Ovary (tissue), 9 donors: ENCODE data around the gene BACH2. TPM values are rescaled to one million over a fixed set of nuclear protein-coding genes. Genes with fewer than 3 reads are reported as not detected.

Experiments
- DNase-seq, 5 donors: peaks; one replicate each; pipeline ENCODE4 v3.0.0-alpha.2; 2019 to 2020
- H3K27ac ChIP-seq, 2 donors: fragments of 200-600 bp; one replicate each; pipeline versions ENCODE4 v1.5.1 to v1.8.0; 2019 to 2022
- H3K27me3 ChIP-seq: fragments of 200-600 bp; one replicate; pipeline ENCODE4 v1.8.0; 2022
- H3K36me3 ChIP-seq: fragments of 200-600 bp; sonication (generic); one replicate; pipeline ENCODE4 v1.5.1; 2019
- H3K4me1 ChIP-seq: one replicate; pipeline ENCODE4 v1.8.1; 2013; ENCODE audit warnings: mild to moderate bottlenecking, moderate library complexity; ENCODE audit not compliant: insufficient read depth
- H3K4me3 ChIP-seq: fragments of 200-600 bp; sonication (generic); one replicate; pipeline ENCODE4 v1.5.1; 2017
- H3K9me3 ChIP-seq, 2 donors: fragments of 200-600 bp in 1 of 2; sonication (generic) in 1 of 2; one replicate each; pipeline versions ENCODE4 v1.5.1 to v1.8.1; 2013 to 2019; ENCODE audit warnings: mild to moderate bottlenecking in 1 of 2, moderate library complexity in 1 of 2
- EP300 ChIP-seq: sonication (generic); formaldehyde crosslinking; IDR thresholded peaks from one replicate; pipeline ENCODE4 v1.6.1; 2017; ENCODE audit warnings: antibody characterized with exemption
- POLR2A ChIP-seq: fragments of 450-650 bp; IDR thresholded peaks from one replicate; pipeline ENCODE4 v1.6.1; 2017; ENCODE audit warnings: antibody characterized with exemption, mild to moderate bottlenecking, moderate library complexity
- WGBS, 3 donors: extraction: QIAGEN DNeasy Blood & Tissue Kit in 1 of 3; methylation state at CpG; one replicate each; pipeline versions ENCODE4 v1.1.5 to v1.1.7; 2013 to 2017; 5-methylcytosine and 5-hydroxymethylcytosine counted together
- intact Hi-C, 4 donors: fragments of 100-400 bp; cut with DNase I; formaldehyde crosslinking; loops; one replicate each; pipeline versions ENCODE4 v1.11.0 to v1.15.1; 2022 to 2023
- polyA plus RNA-seq, 2 donors: library from polyadenylated mRNA; stranded (reverse); fragments of 200-250 nt in 1 of 2; fragments of 350-450 nt in 1 of 2; fragmentation: Illumina TruSeq in 1 of 2; extraction: RNeasy Lipid Tissue Mini Kit (QIAGEN cat#74804) in 1 of 2; gene quantifications; one replicate each; pipeline ENCODE4 v1.2.3, GENCODE V29; 2013 to 2014
- total RNA-seq, 7 donors: library from RNA; depleted of rRNA in 2 of 7; stranded (reverse); fragments of >200 nt in 2 of 7; fragmentation: NEBNext Ultra II Directional in 3 of 7; extraction: Animal tissue kit (Norgen Biotek cat#: 25700) in 3 of 7; gene quantifications; one replicate each; pipeline versions ENCODE4 v1.1.0 to v1.2.4, GENCODE V29; 2016 to 2023
- TF ChIP-seq, protein P1 (sequence below), 3 donors: fragments of 450-650 bp in 2 of 3; fragments of 200-600 bp in 1 of 3; IDR thresholded peaks; one replicate each; pipeline versions ENCODE4 v1.5.1 to v1.8.0; 2016 to 2022; ENCODE audit warnings: antibody characterized with exemption in 3 of 3, mild to moderate bottlenecking in 1 of 3
- donor health status: DM: no; HTN: no; CAD: no; lungs with moderate emphysema.
- donor health status: DM: no; HTN: no; CAD: no.
- donor health status: Bipolar disorder and iron deficiency.
- donor health status: DM: yes; HTN: yes; CAD: no.
- donor health status: DM: no; HTN: no; CAD: no.
- donor health status: DM: yes; HTN: yes; CAD: no.

The BACH2 gene
- total and polyA plus RNA-seq, 9 donors = 2.6 to 19.2 (median 10.5) TPM

DNA sequence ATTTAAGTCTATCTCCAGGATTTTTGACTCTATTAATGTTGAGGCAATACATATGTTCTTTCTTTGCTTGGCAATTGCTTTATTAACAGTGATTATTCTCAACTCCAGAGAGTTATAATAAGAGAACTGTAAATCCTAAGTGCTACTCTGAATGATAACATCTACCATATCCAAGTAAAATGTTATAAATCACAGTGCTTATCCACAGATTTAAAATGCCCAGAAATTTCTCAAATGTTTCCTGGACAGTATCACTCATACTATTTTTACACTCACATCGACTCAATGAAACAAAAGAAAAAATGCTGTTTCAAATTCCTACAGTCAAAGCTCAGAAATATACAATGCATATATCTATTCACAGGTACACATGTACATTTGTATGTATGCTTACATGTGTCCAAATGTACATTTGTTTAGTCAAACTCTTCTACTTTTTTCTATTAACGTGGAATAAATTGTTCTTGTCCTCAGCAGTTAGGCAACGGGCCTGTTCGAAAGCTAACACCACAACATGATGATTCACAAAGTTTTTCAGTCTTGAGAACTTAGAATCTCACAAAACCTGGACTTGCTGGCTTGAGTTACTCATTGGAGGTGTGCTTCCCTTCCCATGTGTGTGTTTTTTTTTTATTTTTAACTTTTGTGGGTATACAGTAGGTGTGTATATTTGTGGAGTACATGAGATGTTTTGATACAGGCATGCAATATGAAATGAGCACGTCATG is 209.4 kb downstream of the BACH2 start:
- DNase-seq = no peak
- TF ChIP-seq EP300 (no peak), POLR2A (no peak)
- TF ChIP-seq, protein P1, sequence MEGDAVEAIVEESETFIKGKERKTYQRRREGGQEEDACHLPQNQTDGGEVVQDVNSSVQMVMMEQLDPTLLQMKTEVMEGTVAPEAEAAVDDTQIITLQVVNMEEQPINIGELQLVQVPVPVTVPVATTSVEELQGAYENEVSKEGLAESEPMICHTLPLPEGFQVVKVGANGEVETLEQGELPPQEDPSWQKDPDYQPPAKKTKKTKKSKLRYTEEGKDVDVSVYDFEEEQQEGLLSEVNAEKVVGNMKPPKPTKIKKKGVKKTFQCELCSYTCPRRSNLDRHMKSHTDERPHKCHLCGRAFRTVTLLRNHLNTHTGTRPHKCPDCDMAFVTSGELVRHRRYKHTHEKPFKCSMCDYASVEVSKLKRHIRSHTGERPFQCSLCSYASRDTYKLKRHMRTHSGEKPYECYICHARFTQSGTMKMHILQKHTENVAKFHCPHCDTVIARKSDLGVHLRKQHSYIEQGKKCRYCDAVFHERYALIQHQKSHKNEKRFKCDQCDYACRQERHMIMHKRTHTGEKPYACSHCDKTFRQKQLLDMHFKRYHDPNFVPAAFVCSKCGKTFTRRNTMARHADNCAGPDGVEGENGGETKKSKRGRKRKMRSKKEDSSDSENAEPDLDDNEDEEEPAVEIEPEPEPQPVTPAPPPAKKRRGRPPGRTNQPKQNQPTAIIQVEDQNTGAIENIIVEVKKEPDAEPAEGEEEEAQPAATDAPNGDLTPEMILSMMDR (IDR thresholded peaks at IDR 0.05) = no peak
- Histone ChIP-seq H3K36me3 (no peaks in the 10 kb centered on the region), H3K9me3 (no peaks in the 10 kb centered on the region), H3K27me3 (no peaks in the 10 kb centered on the region), H3K27ac (no peak overlapping the region), H3K4me1 (no peaks in the 10 kb centered on the region), H3K4me3 (no peak overlapping the region)
- WGBS, 3 donors = 78 to 82% (median 82%) methylated on average over 5 of the region's 5 CpGs
- intact Hi-C loops = no loop called here

DNA sequence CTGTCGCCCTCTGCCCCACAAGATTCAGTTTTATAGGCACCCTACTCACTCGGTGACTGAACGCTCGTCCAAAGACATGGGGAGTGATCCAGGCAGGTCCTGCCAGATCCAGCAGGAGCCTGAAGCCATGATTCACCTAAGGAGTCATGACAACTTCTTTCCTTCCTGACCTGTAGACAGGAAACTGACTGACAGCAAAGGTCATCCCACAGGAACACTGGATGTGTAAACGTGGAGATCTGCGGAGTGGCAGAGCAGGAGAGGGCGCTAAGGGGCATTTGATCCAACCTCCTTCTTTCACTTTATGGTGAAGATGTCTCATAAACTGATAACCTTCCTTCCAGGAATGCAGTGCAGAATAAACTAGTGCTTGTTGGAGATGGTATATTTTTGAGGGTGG is 210.1 kb downstream of the BACH2 start:
- Histone ChIP-seq H3K9me3 (no peaks in the 10 kb centered on the region), H3K27ac (no peak overlapping the region), H3K4me1 (no peaks in the 10 kb centered on the region), H3K36me3 (no peaks in the 10 kb centered on the region), H3K4me3 (no peak overlapping the region), H3K27me3 (no peaks in the 10 kb centered on the region)
- DNase-seq = no peak
- TF ChIP-seq, protein P1 (IDR thresholded peaks at IDR 0.05) = no peak
- no peak for TF ChIP-seq EP300
- TF ChIP-seq POLR2A = no peak
- intact Hi-C loops = no loop called here
- WGBS, 3 donors = 76 to 81% (median 79%) methylated on average over 7 of the region's 7 CpGs

DNA sequence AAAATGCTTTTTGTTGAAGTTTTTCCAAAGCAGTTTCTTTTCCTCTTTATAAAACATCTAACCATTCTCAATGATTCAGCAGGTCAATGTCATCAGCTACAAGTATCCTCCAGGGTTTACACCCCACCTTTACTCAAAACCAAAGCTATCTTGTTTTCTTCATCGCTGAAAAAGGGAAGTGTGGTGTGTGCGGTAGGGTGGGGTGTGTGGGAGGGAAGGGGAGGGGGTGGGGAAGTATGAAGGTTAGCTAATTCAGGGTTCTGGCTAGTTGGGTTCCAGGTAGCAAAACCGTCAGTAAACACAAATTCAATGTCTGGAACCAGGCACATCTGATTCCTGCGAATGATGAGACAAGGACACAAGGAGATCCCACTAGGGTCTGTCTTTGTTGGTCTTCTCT is 212.8 kb downstream of the BACH2 start:
- Histone ChIP-seq H3K27me3 (no peaks in the 10 kb centered on the region), H3K27ac (no peak overlapping the region), H3K9me3 (no peaks in the 10 kb centered on the region), H3K4me1 (no peaks in the 10 kb centered on the region), H3K36me3 (no peaks in the 10 kb centered on the region), H3K4me3 (no peak overlapping the region)
- intact Hi-C loops = no loop called here
- 83 to 93% (median 93%) methylated on average over 4 of the region's 4 CpGs for WGBS, 3 donors
- no peak for DNase-seq
- TF ChIP-seq EP300 (no peak), POLR2A (no peak)
- TF ChIP-seq, protein P1 (IDR thresholded peaks at IDR 0.05) = no peak

DNA sequence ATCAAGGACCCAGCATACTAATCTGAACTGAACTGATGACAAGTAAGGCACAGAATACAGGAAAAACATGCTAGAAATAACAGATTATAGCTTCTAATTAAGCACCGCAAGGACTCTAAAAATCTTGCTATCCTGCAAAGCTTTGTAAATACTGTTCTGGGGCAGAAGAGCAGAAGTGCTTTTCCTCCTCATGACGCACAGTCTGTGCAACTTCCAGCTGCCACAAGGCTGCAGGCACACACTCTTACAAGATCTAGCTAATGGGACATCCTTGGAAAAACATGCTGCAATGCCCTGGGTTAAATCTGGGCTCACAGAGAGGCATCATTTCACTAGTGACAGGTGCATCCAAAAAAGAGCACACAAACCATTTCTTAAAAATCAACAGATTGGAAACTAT is 213.8 kb downstream of the BACH2 start:
- Histone ChIP-seq H3K4me1 (no peaks in the 10 kb centered on the region), H3K9me3 (no peaks in the 10 kb centered on the region), H3K27ac (no peak overlapping the region), H3K27me3 (no peaks in the 10 kb centered on the region), H3K36me3 (no peaks in the 10 kb centered on the region), H3K4me3 (no peak overlapping the region)
- WGBS, 3 donors = 65 to 81% (median 72%) methylated on average over 2 of the region's 2 CpGs
- no peak for DNase-seq
- TF ChIP-seq EP300 (no peak), POLR2A (no peak)
- TF ChIP-seq, protein P1 (IDR thresholded peaks at IDR 0.05) = no peak
- intact Hi-C loops = no loop called here
